Glutamatergic neuron (in vitro differentiated cells): ENCODE results near the gene LARGE2. TPM values are rescaled to one million over a fixed set of nuclear protein-coding genes. Genes with fewer than 3 reads are reported as not detected.

Experiments
- DNase-seq: peaks from one replicate; pipeline ENCODE4 v3.0.0; 2022
- H3K27ac Mint-ChIP-seq: one replicate; pipeline ENCODE4 v1.8.0; 2020; ENCODE audit warnings: mild to moderate bottlenecking, mixed read lengths, inconsistent platforms; ENCODE audit not compliant: unreplicated experiment
- H3K27me3 Mint-ChIP-seq: one replicate; pipeline ENCODE4 v1.8.0; 2020; ENCODE audit warnings: mild to moderate bottlenecking, moderate library complexity, mixed read lengths, inconsistent platforms; ENCODE audit not compliant: unreplicated experiment
- H3K36me3 Mint-ChIP-seq: one replicate; pipeline ENCODE4 v1.8.0; 2020; ENCODE audit warnings: mild to moderate bottlenecking, mixed read lengths, inconsistent platforms; ENCODE audit not compliant: unreplicated experiment
- H3K4me1 Mint-ChIP-seq: one replicate; pipeline ENCODE4 v1.8.0; 2020; ENCODE audit warnings: mild to moderate bottlenecking, low read depth, mixed read lengths, inconsistent platforms; ENCODE audit not compliant: unreplicated experiment
- H3K4me3 Mint-ChIP-seq: one replicate; pipeline ENCODE4 v1.8.0; 2020; ENCODE audit warnings: mild to moderate bottlenecking, mixed read lengths, inconsistent platforms; ENCODE audit not compliant: unreplicated experiment
- H3K9me3 Mint-ChIP-seq: one replicate; pipeline ENCODE4 v1.8.0; 2020; ENCODE audit warnings: mild to moderate bottlenecking, moderate library complexity, mixed read lengths, inconsistent platforms; ENCODE audit not compliant: unreplicated experiment
- CTCF ChIP-seq: fragments of 200-600 bp; sonication (generic); IDR thresholded peaks from one replicate; pipeline ENCODE4 v1.5.0; 2021; ENCODE audit not compliant: partially characterized antibody, unreplicated experiment
- total RNA-seq: library from RNA; stranded (reverse); fragmentation: NEBNext Ultra II Directional; extraction: Animal tissue kit (Norgen Biotek cat#: 25700); gene quantifications from one replicate; pipeline ENCODE4 v1.2.1, GENCODE V29; 2021; ENCODE audit not compliant: unreplicated experiment

Gene LARGE2
- total RNA-seq, 1 donor from 2014 or later: 3.0 TPM

- TF ChIP-seq CTCF: no peak
Measured at GRCh38 chr11:45961751-45962240, 39.3 kb downstream of the LARGE2 start.

GRCh38 chr11:45964911-45965389 lies 42.5 kb downstream of the LARGE2 start:
- Mint-ChIP-seq H3K36me3 (no peaks in the 10 kb centered on the region), H3K9me3 (peaks cover 2% of the 10 kb centered on the region), H3K27ac (no peak overlapping the region), H3K4me3 (no peak overlapping the region), H3K27me3 (peaks cover 2% of the 10 kb centered on the region), H3K4me1 (no peaks in the 10 kb centered on the region)
- peak; percentile 96 for TF ChIP-seq CTCF
- DNase-seq: peak; percentile 55

More at GRCh38 chr11:45961751-45962240, 39.3 kb downstream of the LARGE2 start:
- Mint-ChIP-seq H3K9me3 (no peaks in the 10 kb centered on the region), H3K4me1 (no peaks in the 10 kb centered on the region), H3K36me3 (peaks cover 6% of the 10 kb centered on the region), H3K4me3 (no peak overlapping the region), H3K27ac (no peak overlapping the region), H3K27me3 (peaks cover under 1% of the 10 kb centered on the region)
- DNase-seq: no peak

GRCh38 chr11:45967506-45967905 lies 45.0 kb downstream of the LARGE2 start:
- no peaks in the 10 kb centered on the region for H3K36me3 Mint-ChIP-seq
- DNase-seq: no peak
- no peak overlapping the region for H3K4me3 Mint-ChIP-seq
- TF ChIP-seq CTCF: no peak
- peaks cover 2% of the 10 kb centered on the region for H3K9me3 Mint-ChIP-seq
- H3K27ac Mint-ChIP-seq: no peak overlapping the region
- H3K27me3 Mint-ChIP-seq: peaks cover 2% of the 10 kb centered on the region
- H3K4me1 Mint-ChIP-seq: no peaks in the 10 kb centered on the region

- TF ChIP-seq CTCF: no peak
- H3K36me3 Mint-ChIP-seq: no peaks in the 10 kb centered on the region
Measured at GRCh38 chr11:45968901-45969300, 46.4 kb downstream of the LARGE2 start.

GRCh38 chr11:45973601-45974000 lies 51.1 kb downstream of the LARGE2 start:
- Mint-ChIP-seq H3K27ac (no peak overlapping the region), H3K4me3 (no peak overlapping the region), H3K4me1 (no peaks in the 10 kb centered on the region), H3K36me3 (no peaks in the 10 kb centered on the region), H3K9me3 (peaks cover 2% of the 10 kb centered on the region), H3K27me3 (peaks cover 2% of the 10 kb centered on the region)
- TF ChIP-seq CTCF: no peak
- DNase-seq: no peak

More at GRCh38 chr11:45968901-45969300, 46.4 kb downstream of the LARGE2 start:
- Mint-ChIP-seq H3K4me1 (no peaks in the 10 kb centered on the region), H3K9me3 (peaks cover 2% of the 10 kb centered on the region), H3K4me3 (no peak overlapping the region), H3K27ac (no peak overlapping the region), H3K27me3 (peaks cover 2% of the 10 kb centered on the region)
- no peak for DNase-seq
